Renal cortex interstitium (tissue), 11 donors: ENCODE measurements around the gene ITPR1. TPM values are rescaled to one million over a fixed set of nuclear protein-coding genes. Genes with fewer than 3 reads are reported as not detected.
A peak's percentile ranks its signal among the peaks of the same experiment; 100 is the strongest.

Experiments
- DNase-seq, 11 donors: peaks; one replicate each; pipeline ENCODE4 v3.0.0-alpha.2; 2013; ENCODE audit warnings: low read depth in 9 of 11, low spot score in 4 of 11; ENCODE audit errors: extremely low read depth in 1 of 11
- polyA plus RNA-seq, 3 donors: library from polyadenylated mRNA; unstranded; fragments of 120-200 nt; gene quantifications; one replicate each; pipeline ENCODE4 v1.2.1, GENCODE V29; 2013; ENCODE audit not compliant: insufficient read length in 3 of 3

The ITPR1 gene
- polyA plus RNA-seq, 3 donors = 51.9 to 63.3 (median 56.4) TPM

- DNase-seq = no peak
These were observed 152.3 kb downstream of the ITPR1 start for GRCh38 chr3:4645468-4645867.

DNA sequence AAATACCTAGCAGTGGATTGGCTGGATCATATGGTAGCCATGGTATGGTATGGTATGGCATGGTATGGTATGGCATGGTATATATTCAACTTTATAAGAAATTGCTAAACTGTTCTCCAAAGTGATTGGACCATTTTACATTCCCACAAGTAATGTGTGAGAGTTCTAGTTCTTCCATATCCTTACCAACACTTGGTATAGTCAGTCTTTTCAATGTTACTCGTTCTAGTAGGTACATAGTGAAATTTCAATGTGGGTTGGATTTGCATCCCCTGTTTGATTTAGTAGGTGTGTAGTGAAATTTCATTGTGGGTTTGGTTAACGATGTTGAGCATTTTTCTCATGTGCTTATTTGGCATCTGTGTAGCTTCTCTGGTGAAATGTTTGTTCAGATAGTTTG, 154.3 kb downstream of the ITPR1 start:
- DNase-seq = no peak

DNA sequence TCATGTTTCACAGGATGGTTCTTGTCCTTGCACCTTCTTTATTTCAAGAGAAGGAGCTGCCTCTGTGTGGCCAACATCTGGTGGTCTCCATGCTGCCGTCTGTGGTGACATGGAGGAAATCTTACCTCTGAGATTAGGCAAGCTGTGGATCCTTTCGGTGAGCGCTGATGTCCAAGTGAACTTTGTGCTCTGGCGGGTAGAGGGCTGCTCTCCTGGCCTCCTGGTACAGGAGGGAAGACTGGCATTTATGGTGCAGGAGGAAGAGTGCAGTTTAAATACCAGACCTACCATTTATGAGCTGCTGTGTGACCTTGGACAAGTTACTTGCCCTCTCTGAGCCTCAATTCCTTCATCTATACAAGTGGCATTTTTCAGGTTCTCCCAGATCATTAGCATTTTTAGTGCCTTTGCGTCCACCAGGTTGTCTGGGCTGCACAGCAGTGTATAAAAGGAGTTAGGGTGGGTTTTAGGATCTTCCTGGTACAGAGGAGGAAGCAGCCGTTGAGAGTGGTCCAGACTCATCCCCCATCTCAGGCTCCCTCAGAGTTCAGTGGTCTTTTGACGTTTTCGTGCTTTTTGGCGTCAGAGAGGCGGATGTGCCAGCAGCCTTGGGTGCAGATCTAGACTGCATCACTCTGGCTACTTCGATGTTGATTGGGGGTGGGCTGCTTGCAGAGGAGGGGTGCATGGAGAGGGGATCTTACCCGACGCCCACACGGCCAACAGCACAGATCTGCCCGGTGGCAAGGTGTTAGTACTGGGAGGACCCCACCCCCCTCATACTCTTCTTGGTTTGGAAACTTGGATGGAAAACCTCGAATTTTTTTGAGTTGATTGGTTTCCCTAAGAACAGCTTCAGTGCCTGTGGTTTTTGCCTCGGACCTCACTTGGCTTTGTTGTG, 162.2 kb downstream of the ITPR1 start:
- no peak for DNase-seq

GRCh38 chr3:4656059-4656458, 162.9 kb downstream of the ITPR1 start:
- peak; percentile 39 to 68 (median 55) for DNase-seq

GRCh38 chr3:4656626-4657328, 163.6 kb downstream of the ITPR1 start:
- DNase-seq = no peak

DNA sequence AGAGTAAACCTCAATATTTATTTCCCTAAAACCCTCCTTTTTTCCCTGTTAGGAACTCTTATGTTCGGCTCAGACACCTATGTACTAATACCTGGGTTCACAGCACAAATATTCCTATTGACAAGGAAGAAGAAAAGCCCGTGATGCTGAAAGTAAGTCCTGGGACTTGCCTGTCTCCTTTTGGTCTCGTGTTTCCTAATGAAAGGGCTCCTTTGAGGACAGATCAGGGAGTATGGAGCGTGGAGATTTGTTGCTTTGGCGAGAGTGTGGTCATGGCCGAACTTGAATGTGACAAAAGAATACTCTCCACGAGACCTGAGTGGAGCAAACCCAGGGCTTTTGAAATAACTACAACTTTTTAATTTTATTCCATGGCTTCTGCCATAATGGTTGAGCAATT, 167.8 kb downstream of the ITPR1 start:
- DNase-seq = no peak

GRCh38 chr3:4664412-4664811, 171.3 kb downstream of the ITPR1 start:
- no peak for DNase-seq

DNA sequence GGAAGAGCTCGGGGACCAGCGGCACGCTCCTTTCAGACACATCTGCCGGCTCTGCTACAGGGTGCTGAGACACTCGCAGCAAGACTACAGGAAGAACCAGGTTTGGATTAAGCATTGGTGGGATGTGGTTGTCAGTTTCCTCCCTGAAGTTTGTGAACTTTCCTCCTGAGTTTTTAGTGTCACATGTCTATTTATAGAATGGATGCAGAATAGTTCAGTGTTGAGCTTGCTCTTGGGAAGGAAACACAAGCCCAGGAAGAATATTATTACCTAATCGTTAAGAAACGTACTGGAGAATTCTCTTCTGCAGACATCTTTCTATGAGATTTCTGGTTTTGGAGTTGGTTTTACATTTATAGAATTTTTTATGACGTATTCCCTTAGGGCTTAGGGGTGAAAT, 172.0 kb downstream of the ITPR1 start:
- no peak for DNase-seq

DNA sequence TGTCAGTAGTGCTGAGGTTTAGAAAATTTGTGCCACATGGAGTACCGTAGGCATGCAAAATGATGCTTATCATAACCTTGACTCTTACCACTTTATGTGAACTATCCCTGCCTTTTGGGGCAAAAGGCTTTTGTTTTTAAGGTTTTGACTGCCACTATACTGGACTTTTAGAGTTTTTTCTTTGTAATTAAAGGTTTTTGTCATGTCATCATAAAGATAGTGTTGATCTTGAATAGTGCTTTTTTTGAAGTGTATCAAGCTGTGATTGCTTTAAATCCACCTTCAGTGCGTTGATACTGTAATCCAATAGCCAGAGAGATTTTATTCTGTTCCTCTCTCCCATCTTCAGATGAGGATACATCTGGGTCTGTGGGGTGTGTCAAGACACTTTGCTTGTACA, 172.9 kb downstream of the ITPR1 start:
- DNase-seq = no peak

GRCh38 chr3:4670352-4670751, 177.2 kb downstream of the ITPR1 start:
- no peak for DNase-seq

DNA sequence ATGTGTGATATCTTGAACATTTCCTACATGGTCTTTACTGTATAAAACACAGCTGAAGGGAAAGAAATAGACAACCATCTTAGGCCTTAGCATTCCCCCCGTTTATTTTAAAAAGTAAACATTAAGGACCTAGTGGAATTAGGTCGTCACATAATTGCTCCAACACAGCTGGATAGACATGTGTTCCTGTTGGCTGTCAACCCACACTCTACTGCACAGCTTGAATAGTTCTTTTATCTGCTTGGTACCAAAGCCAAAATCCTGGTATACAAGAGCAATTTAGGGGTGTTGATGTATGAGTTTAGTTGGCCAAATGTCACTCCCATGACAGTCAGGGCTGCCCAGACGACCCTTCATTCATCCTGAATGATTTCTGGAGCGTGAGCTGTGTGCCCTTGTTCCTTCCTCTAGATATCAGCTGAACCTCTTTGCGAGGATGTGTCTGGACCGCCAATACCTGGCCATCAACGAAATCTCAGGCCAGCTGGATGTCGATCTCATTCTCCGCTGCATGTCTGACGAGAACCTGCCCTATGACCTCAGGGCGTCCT, 179.7 kb downstream of the ITPR1 start:
- DNase-seq = no peak

GRCh38 chr3:4674216-4674615, 181.1 kb downstream of the ITPR1 start:
- no peak for DNase-seq

GRCh38 chr3:4675704-4676103, 182.6 kb downstream of the ITPR1 start:
- no peak for DNase-seq

DNA sequence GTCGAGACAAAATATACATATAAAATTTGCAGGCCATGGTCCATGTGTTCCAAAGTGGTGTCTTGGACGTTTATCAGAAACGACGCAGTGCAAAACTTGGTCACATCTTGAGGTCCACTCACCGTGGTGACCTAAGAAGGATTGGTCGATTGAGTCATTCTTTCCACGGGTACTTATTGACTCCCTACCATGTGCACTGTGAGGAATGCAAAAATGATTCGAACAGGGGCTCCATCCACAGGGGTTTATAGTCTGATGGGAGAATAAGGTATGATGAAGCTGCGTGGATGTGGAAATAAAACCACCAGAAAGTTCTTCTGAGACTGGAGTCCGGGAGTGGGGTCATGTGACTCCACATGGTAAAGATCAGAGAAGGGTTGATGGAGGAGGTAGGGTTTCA, 185.2 kb downstream of the ITPR1 start:
- DNase-seq = no peak

- DNase-seq = no peak
These were observed 187.1 kb downstream of the ITPR1 start for GRCh38 chr3:4680227-4680691.

DNA sequence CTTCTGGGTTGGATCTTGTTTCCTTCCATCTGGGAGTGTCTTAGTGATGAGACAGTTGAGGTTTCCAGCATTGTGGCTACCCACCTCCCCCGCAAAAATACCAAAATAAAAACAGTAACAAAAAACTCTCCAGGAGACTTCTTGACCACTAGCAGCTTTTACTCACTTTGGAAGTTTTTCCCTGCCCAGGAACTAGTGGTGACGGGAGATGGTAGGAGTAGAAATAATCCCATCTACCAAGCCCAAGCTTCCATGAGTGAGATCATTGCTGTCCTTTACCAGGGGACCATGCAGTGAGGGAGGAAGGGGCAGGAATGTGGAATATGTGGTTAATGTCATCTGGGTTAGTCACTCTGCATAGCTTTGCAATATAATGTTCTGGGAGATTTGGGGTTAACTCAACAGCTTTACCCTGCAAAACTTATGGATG, 187.7 kb downstream of the ITPR1 start:
- no peak for DNase-seq

DNA sequence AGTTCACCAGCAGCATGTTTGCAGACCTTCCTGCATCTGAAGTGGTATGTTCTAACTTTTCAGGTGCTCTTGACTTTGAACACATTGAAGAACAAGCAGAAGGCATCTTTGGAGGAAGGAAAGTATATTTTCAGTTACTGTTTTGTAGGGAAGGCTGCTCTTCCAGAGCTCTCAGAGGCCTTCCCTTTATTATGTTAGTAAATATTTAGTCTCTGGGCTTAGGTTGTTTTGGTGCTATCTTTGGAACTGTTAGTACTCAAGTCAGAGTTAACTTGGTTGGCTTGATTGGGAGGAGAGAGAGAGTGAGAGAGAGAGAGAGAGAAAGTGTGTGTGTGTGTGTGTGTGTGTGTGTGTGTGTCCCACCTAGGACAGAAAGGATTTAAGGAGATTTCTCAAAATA, 188.2 kb downstream of the ITPR1 start:
- no peak for DNase-seq

DNA sequence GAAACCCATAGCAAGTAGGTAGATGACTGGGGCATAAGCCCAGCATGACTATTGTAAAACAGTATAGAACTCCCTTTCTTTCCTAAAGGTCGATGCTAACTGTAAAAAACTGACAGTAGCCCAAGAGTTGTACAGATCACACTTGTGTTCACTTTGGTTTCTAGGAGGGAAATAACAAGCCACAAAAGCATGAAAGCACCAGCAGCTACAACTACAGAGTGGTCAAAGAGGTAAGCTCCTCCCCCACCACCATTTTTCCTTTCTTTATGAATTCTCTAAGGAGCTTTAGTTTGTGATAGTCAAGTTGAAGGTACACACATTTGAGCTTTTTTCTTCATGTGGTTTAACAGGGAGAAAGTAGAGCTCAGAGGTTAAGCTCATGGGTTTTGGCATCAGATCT, 191.0 kb downstream of the ITPR1 start:
- no peak for DNase-seq

DNA sequence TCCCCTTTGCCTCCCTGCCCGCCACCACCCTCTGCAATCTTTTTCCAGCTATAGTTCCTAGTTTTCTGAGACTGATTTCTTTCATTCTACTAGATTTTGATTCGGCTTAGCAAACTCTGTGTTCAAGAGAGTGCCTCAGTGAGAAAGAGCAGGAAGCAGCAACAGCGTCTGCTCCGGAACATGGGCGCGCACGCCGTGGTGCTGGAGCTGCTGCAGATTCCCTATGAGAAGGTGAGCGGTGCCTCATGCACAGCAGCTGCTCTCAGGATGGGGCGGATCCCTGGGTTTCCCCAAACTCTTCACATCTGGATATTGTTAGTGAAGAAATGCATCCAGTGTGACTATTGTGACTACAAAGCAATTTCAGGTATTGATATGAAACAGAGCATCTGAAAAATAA, 191.8 kb downstream of the ITPR1 start:
- no peak for DNase-seq

DNA sequence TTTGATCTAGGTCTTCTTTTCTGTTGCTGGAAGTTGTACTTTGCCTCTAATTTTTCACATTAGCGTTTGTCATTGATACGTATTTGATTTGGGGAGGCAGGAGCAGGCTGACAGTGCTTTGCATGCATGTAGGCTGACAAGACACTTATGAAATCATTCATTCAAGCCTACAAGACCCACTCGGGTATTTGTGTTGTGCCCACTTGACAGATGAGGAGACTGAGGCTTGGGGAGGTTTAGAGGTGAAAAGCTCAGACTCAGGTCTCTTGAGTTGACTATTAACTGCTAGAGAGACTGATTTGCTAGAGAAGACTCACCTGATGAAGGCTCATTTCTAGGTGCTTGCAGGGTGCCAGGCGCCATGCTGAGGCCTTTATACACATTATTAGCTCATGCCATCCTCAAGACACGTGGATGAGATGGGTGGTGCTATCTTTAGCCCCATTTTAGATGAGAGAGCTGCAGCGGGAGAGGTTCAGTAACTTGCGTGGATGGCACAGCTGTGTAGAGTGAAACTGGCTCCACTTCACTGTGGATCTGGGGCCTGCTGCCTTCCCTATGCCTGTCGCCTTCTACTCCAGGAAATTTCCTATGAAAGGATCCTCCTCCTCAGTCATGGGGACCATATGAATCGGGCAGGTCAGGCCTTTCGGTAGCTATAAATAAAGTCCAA, 192.7 kb downstream of the ITPR1 start:
- DNase-seq = no peak
